Measurements from ENCODE around the gene FANCG. TPM values are rescaled to one million over a fixed set of nuclear protein-coding genes. Genes with fewer than 3 reads are reported as not detected.
A peak's percentile ranks its signal among the peaks of the same experiment; 100 is the strongest.

FANCG gene
- total RNA-seq, 1 donor from 2014 or later: 104 TPM

- peaks cover 39% of the 10 kb centered on the region for H3K36me3 Mint-ChIP-seq (ENCODE audit: low read depth)
Observed at GRCh38 chr9:35051069-35051967, 28.4 kb downstream of the FANCG start.

GRCh38 chr9:35048511-35048910 is 31.2 kb downstream of the FANCG start:
- intact Hi-C loops (cut with micrococcal nuclease): no loop called here
- no peaks in the 10 kb centered on the region for H3K9me3 Mint-ChIP-seq
- peaks cover 26% of the 10 kb centered on the region for H3K36me3 Mint-ChIP-seq (ENCODE audit: low read depth)

More at GRCh38 chr9:35051069-35051967, 28.4 kb downstream of the FANCG start:
- Mint-ChIP-seq H3K27ac (peak overlapping the region; percentile 27), H3K27me3 (ENCODE audit: insufficient read depth) (no peaks in the 10 kb centered on the region), H3K4me3 (no peak overlapping the region), H3K4me1 (ENCODE audit: low read depth) (peaks cover 5% of the 10 kb centered on the region), H3K9me3 (no peaks in the 10 kb centered on the region)
- DNase-seq (ENCODE audit: low spot score): peak; percentile 29
- intact Hi-C loops (cut with micrococcal nuclease): loop anchor here (1.0 to 5.0 kb wide), 4 partner anchors 45 to 291 kb away; partner anchors contain the start of genes DNAJB5 and PIGO

GRCh38 chr9:35044071-35044470 is 35.7 kb downstream of the FANCG start:
- no peaks in the 10 kb centered on the region for H3K27me3 Mint-ChIP-seq (ENCODE audit: insufficient read depth)
- H3K9me3 Mint-ChIP-seq: no peaks in the 10 kb centered on the region
- no peaks in the 10 kb centered on the region for H3K4me1 Mint-ChIP-seq (ENCODE audit: low read depth)
- no peak overlapping the region for H3K27ac Mint-ChIP-seq
- no peak for DNase-seq (ENCODE audit: low spot score)
- H3K36me3 Mint-ChIP-seq (ENCODE audit: low read depth): peaks cover 30% of the 10 kb centered on the region
- intact Hi-C loops (cut with micrococcal nuclease): no loop called here
- H3K4me3 Mint-ChIP-seq: no peak overlapping the region

More at GRCh38 chr9:35048511-35048910, 31.2 kb downstream of the FANCG start:
- no peaks in the 10 kb centered on the region for H3K27me3 Mint-ChIP-seq (ENCODE audit: insufficient read depth)
- no peak for DNase-seq (ENCODE audit: low spot score)
- H3K4me3 Mint-ChIP-seq: no peak overlapping the region
- no peak overlapping the region for H3K27ac Mint-ChIP-seq
- H3K4me1 Mint-ChIP-seq (ENCODE audit: low read depth): peaks cover 5% of the 10 kb centered on the region

GRCh38 chr9:35042891-35043545 is 36.7 kb downstream of the FANCG start:
- H3K27me3 Mint-ChIP-seq (ENCODE audit: insufficient read depth): no peaks in the 10 kb centered on the region
- no peak overlapping the region for H3K27ac Mint-ChIP-seq
- intact Hi-C loops (cut with micrococcal nuclease): no loop called here
- peaks cover 23% of the 10 kb centered on the region for H3K36me3 Mint-ChIP-seq (ENCODE audit: low read depth)
- no peak overlapping the region for H3K4me3 Mint-ChIP-seq
- H3K4me1 Mint-ChIP-seq (ENCODE audit: low read depth): no peaks in the 10 kb centered on the region
- DNase-seq (ENCODE audit: low spot score): no peak
- H3K9me3 Mint-ChIP-seq: no peaks in the 10 kb centered on the region

- H3K27ac Mint-ChIP-seq: no peak overlapping the region
Observed at GRCh38 chr9:35042081-35042604, 37.6 kb downstream of the FANCG start.

GRCh38 chr9:35035851-35036701 is 43.7 kb downstream of the FANCG start:
- H3K9me3 Mint-ChIP-seq: no peaks in the 10 kb centered on the region
- peak; percentile 57 for DNase-seq (ENCODE audit: low spot score)
- H3K27ac Mint-ChIP-seq: peak overlapping the region; percentile 56
- intact Hi-C loops (cut with micrococcal nuclease): loop anchor here (2.0 kb wide), 2 partner anchors 35 to 47 kb away; partner anchors contain the start of gene DNAJB5
- peak overlapping the region; percentile 57 for H3K4me3 Mint-ChIP-seq
- no peaks in the 10 kb centered on the region for H3K27me3 Mint-ChIP-seq (ENCODE audit: insufficient read depth)
- H3K36me3 Mint-ChIP-seq (ENCODE audit: low read depth): peaks cover 15% of the 10 kb centered on the region
- peaks cover 6% of the 10 kb centered on the region for H3K4me1 Mint-ChIP-seq (ENCODE audit: low read depth)

More at GRCh38 chr9:35042081-35042604, 37.6 kb downstream of the FANCG start:
- intact Hi-C loops (cut with micrococcal nuclease): no loop called here
- Mint-ChIP-seq H3K4me3 (no peak overlapping the region), H3K9me3 (no peaks in the 10 kb centered on the region), H3K36me3 (ENCODE audit: low read depth) (peaks cover 23% of the 10 kb centered on the region), H3K27me3 (ENCODE audit: insufficient read depth) (no peaks in the 10 kb centered on the region), H3K4me1 (ENCODE audit: low read depth) (no peaks in the 10 kb centered on the region)
- DNase-seq (ENCODE audit: low spot score): no peak

GRCh38 chr9:35033101-35033500 is 46.6 kb downstream of the FANCG start:
- no peaks in the 10 kb centered on the region for H3K9me3 Mint-ChIP-seq
- no peak overlapping the region for H3K27ac Mint-ChIP-seq
- no peak overlapping the region for H3K4me3 Mint-ChIP-seq
- intact Hi-C loops (cut with micrococcal nuclease): no loop called here
- H3K36me3 Mint-ChIP-seq (ENCODE audit: low read depth): peaks cover 5% of the 10 kb centered on the region
- H3K4me1 Mint-ChIP-seq (ENCODE audit: low read depth): peaks cover 9% of the 10 kb centered on the region
- no peak for DNase-seq (ENCODE audit: low spot score)
- no peaks in the 10 kb centered on the region for H3K27me3 Mint-ChIP-seq (ENCODE audit: insufficient read depth)

- H3K4me3 Mint-ChIP-seq: no peak overlapping the region
- intact Hi-C loops (cut with micrococcal nuclease): no loop called here
- H3K36me3 Mint-ChIP-seq (ENCODE audit: low read depth): peaks cover 5% of the 10 kb centered on the region
- no peak for DNase-seq (ENCODE audit: low spot score)
- H3K4me1 Mint-ChIP-seq (ENCODE audit: low read depth): peaks cover 19% of the 10 kb centered on the region
- no peaks in the 10 kb centered on the region for H3K9me3 Mint-ChIP-seq
- no peaks in the 10 kb centered on the region for H3K27me3 Mint-ChIP-seq (ENCODE audit: insufficient read depth)
- H3K27ac Mint-ChIP-seq: no peak overlapping the region
Observed at GRCh38 chr9:35029852-35030251, 49.9 kb downstream of the FANCG start.

- no peaks in the 10 kb centered on the region for H3K27me3 Mint-ChIP-seq (ENCODE audit: insufficient read depth)
- no peak overlapping the region for H3K4me3 Mint-ChIP-seq
- intact Hi-C loops (cut with micrococcal nuclease): no loop called here
- DNase-seq (ENCODE audit: low spot score): no peak
- no peaks in the 10 kb centered on the region for H3K9me3 Mint-ChIP-seq
- peaks cover 19% of the 10 kb centered on the region for H3K4me1 Mint-ChIP-seq (ENCODE audit: low read depth)
- peaks cover 7% of the 10 kb centered on the region for H3K36me3 Mint-ChIP-seq (ENCODE audit: low read depth)
- no peak overlapping the region for H3K27ac Mint-ChIP-seq
Observed at GRCh38 chr9:35029241-35029640, 50.5 kb downstream of the FANCG start.

GRCh38 chr9:35028341-35028740 is 51.4 kb downstream of the FANCG start:
- DNase-seq (ENCODE audit: low spot score): no peak
- no peak overlapping the region for H3K4me3 Mint-ChIP-seq
- no peak overlapping the region for H3K27ac Mint-ChIP-seq
- intact Hi-C loops (cut with micrococcal nuclease): no loop called here
- H3K27me3 Mint-ChIP-seq (ENCODE audit: insufficient read depth): no peaks in the 10 kb centered on the region
- peaks cover 10% of the 10 kb centered on the region for H3K36me3 Mint-ChIP-seq (ENCODE audit: low read depth)
- peaks cover 26% of the 10 kb centered on the region for H3K4me1 Mint-ChIP-seq (ENCODE audit: low read depth)
- no peaks in the 10 kb centered on the region for H3K9me3 Mint-ChIP-seq

GRCh38 chr9:35027860-35028259 is 51.9 kb downstream of the FANCG start:
- H3K27ac Mint-ChIP-seq: no peak overlapping the region
- peaks cover 8% of the 10 kb centered on the region for H3K36me3 Mint-ChIP-seq (ENCODE audit: low read depth)
- no peaks in the 10 kb centered on the region for H3K9me3 Mint-ChIP-seq
- peaks cover 29% of the 10 kb centered on the region for H3K4me1 Mint-ChIP-seq (ENCODE audit: low read depth)
- no peak for DNase-seq (ENCODE audit: low spot score)
- no peaks in the 10 kb centered on the region for H3K27me3 Mint-ChIP-seq (ENCODE audit: insufficient read depth)
- intact Hi-C loops (cut with micrococcal nuclease): no loop called here
- H3K4me3 Mint-ChIP-seq: no peak overlapping the region

GRCh38 chr9:35027374-35027773 is 52.4 kb downstream of the FANCG start:
- H3K9me3 Mint-ChIP-seq: no peaks in the 10 kb centered on the region
- H3K27ac Mint-ChIP-seq: no peak overlapping the region
- H3K36me3 Mint-ChIP-seq (ENCODE audit: low read depth): peaks cover 8% of the 10 kb centered on the region
- peaks cover 29% of the 10 kb centered on the region for H3K4me1 Mint-ChIP-seq (ENCODE audit: low read depth)
- DNase-seq (ENCODE audit: low spot score): no peak
- H3K4me3 Mint-ChIP-seq: no peak overlapping the region
- H3K27me3 Mint-ChIP-seq (ENCODE audit: insufficient read depth): no peaks in the 10 kb centered on the region
- intact Hi-C loops (cut with micrococcal nuclease): no loop called here

Data from activated T-helper 1 cell treated with anti-CD3 and anti-CD28 coated beads, Interleukin-12 subunit alpha, Interleukin-12 subunit beta, Interleukin-2, Interleukin-4 antibody, amounts not matched to agents 30 ng/mL and 10 ng/mL and 1 ng/mL, durations not matched to agents 14 hours and 24 hours and 36 hours (primary cell).